ENCODE data around the gene KRTAP17-1.
"Not testable (repeated sequence)": the region's sequence is repeated elsewhere in the genome, so short reads cannot be mapped to it uniquely, and the experiment has no call there.

The KRTAP17-1 gene

DNA sequence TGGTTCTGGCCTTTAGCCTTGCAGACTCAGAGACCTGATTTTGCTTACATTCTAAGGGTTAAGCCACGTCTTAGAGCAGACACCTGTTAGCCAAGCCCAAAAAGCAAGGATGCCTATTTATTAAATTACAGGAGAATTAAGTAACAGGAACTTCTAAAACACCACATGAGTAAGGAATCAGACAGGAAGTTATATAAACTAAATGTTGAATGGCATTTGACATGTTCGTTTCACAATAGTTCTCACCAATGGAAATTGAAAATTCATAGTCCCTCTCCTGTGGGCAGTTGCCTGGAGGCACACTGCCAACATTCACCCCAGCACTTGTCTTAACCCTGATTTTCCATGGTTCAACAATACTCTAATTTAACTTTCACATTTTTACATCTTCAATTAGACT, 31.0 kb downstream of the KRTAP17-1 start:
- no peak for TF ChIP-seq POLR2AphosphoS5 (IDR thresholded peaks at IDR 0.05; ENCODE audit: low read depth, low read length)

DNA sequence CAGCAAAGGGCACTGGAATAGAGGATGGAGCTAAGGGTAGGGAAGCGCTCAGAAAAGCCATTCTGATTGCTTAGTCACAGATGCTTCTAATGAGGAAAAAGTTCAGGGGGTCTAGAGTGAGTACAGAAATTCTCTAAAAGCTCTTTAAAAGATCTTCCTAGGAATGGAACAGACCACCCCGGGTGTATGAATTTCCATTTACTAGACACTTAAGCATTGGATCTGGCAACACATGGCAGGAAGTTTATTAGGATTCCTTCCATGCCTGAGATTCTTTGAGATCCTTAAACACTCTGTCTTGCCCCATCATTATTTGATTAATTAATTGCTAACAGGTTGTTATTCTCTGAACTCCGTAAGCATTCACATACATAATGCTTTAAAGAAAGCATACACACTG, 31.5 kb downstream of the KRTAP17-1 start:
- TF ChIP-seq POLR2AphosphoS5 (IDR thresholded peaks at IDR 0.05; ENCODE audit: low read depth, low read length) (no peak), TAF1 (IDR thresholded peaks at IDR 0.05; ENCODE audit: borderline replicate concordance, insufficient read depth, low read length) (no peak), FOXP2 (optimal IDR thresholded peaks at IDR 0.05; ENCODE audit: borderline replicate concordance, extremely low read depth, extremely low read length, insufficient read depth) (no peak), SIN3A (IDR thresholded peaks at IDR 0.05; ENCODE audit: borderline replicate concordance, insufficient read depth, low read length) (no peak)
- TF ChIP-seq, protein P1, sequence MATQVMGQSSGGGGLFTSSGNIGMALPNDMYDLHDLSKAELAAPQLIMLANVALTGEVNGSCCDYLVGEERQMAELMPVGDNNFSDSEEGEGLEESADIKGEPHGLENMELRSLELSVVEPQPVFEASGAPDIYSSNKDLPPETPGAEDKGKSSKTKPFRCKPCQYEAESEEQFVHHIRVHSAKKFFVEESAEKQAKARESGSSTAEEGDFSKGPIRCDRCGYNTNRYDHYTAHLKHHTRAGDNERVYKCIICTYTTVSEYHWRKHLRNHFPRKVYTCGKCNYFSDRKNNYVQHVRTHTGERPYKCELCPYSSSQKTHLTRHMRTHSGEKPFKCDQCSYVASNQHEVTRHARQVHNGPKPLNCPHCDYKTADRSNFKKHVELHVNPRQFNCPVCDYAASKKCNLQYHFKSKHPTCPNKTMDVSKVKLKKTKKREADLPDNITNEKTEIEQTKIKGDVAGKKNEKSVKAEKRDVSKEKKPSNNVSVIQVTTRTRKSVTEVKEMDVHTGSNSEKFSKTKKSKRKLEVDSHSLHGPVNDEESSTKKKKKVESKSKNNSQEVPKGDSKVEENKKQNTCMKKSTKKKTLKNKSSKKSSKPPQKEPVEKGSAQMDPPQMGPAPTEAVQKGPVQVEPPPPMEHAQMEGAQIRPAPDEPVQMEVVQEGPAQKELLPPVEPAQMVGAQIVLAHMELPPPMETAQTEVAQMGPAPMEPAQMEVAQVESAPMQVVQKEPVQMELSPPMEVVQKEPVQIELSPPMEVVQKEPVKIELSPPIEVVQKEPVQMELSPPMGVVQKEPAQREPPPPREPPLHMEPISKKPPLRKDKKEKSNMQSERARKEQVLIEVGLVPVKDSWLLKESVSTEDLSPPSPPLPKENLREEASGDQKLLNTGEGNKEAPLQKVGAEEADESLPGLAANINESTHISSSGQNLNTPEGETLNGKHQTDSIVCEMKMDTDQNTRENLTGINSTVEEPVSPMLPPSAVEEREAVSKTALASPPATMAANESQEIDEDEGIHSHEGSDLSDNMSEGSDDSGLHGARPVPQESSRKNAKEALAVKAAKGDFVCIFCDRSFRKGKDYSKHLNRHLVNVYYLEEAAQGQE (IDR thresholded peaks at IDR 0.05; ENCODE audit: insufficient read depth in 1 of 2, low read depth in 2 of 2, low read length in 2 of 2) = no peak

DNA sequence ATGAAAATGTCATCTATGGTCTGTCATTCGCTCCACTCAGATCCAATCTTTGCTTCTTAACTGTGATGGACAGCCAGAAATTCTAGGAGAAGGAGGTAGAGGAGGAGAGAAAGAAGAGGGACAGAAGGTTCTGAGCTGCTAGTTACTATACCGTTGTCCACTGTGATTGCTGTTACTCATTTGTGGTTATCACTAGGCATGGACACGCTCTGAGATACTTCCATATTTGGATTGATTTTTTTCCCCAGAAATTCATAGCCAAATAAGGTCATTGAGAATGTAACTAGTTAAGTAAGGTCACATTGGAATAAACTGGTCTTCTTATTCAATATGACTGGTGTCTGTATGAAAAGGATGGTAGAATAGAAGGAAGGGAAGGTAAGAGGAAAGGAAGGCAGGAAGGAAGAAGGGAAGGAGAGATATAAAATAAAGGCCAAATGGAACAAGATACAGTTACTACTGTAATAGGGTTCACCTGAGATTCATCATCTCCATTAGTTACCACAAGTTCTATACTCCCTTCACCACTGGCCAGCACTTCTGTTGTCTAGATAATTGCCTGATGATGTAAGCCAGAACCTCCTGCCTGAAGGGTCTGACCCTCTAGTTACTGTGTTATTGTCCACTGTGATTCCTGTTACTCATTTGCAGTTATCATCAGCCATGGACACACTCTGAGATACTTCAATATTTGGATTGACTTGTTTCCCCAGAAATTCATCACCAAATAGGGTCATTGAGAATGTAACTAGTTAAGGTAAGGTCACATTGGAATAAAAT, 37.1 kb downstream of the KRTAP17-1 start:
- TF ChIP-seq TAF1 (IDR thresholded peaks at IDR 0.05; ENCODE audit: borderline replicate concordance, insufficient read depth, low read length) (no peak), FOXP2 (optimal IDR thresholded peaks at IDR 0.05; ENCODE audit: borderline replicate concordance, extremely low read depth, extremely low read length, insufficient read depth) (no peak), SIN3A (IDR thresholded peaks at IDR 0.05; ENCODE audit: borderline replicate concordance, insufficient read depth, low read length) (no peak), POLR2AphosphoS5 (IDR thresholded peaks at IDR 0.05; ENCODE audit: low read depth, low read length) (no peak)
- TF ChIP-seq, protein P1 (IDR thresholded peaks at IDR 0.05; ENCODE audit: insufficient read depth in 1 of 2, low read depth in 2 of 2, low read length in 2 of 2) = no peak

DNA sequence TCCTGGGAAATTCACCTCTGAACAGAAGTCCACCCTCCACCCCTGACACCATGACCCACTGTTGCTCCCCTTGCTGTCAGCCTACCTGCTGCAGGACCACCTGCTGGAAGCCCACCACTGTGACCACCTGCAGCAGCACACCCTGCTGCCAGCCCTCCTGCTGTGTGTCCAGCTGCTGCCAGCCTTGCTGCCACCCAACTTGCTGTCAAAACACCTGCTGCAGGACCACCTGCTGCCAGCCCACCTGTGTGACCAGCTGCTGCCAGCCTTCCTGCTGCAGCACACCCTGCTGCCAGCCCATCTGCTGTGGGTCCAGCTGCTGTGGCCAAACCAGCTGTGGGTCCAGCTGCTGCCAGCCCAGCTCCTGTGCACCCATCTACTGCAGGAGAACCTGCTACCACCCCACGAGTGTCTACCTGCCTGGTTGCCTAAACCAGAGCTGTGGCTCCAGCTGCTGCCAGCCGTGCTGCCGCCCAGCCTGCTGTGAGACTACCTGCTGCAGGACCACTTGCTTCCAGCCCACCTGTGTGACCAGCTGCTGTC, 39.8 kb downstream of the KRTAP17-1 start, which contains the start of gene KRTAP9-7:
Gene KRTAP9-7 (plus strand): TSS at position 51 of the 543 bp plus-strand sequence. CDS start 0 bp downstream, at position 51.
- TF ChIP-seq, protein P1 (IDR thresholded peaks at IDR 0.05; ENCODE audit: insufficient read depth in 1 of 2, low read depth in 2 of 2, low read length in 2 of 2) = not testable (repeated sequence)
- TF ChIP-seq FOXP2 (optimal IDR thresholded peaks at IDR 0.05; ENCODE audit: borderline replicate concordance, extremely low read depth, extremely low read length, insufficient read depth); SIN3A (IDR thresholded peaks at IDR 0.05; ENCODE audit: borderline replicate concordance, insufficient read depth, low read length): not testable (repeated sequence)

DNA sequence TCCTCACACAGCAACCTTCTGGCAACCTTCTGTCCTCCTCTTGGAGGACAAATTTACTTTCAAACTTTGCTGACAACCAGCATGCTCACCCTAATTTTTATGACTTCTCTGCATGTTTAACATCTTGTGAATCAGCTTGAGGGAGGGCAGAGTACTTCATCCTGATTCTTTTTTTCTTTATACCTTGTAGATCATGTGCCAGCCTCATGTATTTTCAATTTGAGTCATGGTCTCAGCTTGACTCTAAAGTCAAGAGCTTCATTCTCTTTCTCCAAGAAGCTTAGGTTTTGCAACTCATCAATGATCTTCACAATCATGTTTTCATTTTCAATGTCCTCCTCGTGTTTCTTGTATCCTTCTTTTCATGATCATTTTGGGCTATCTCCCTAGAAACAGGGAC, 43.7 kb downstream of the KRTAP17-1 start:
- TF ChIP-seq SIN3A (IDR thresholded peaks at IDR 0.05; ENCODE audit: borderline replicate concordance, insufficient read depth, low read length) = no peak
- TF ChIP-seq FOXP2 (optimal IDR thresholded peaks at IDR 0.05; ENCODE audit: borderline replicate concordance, extremely low read depth, extremely low read length, insufficient read depth) = no peak
- no peak for TF ChIP-seq POLR2AphosphoS5 (IDR thresholded peaks at IDR 0.05; ENCODE audit: low read depth, low read length)

DNA sequence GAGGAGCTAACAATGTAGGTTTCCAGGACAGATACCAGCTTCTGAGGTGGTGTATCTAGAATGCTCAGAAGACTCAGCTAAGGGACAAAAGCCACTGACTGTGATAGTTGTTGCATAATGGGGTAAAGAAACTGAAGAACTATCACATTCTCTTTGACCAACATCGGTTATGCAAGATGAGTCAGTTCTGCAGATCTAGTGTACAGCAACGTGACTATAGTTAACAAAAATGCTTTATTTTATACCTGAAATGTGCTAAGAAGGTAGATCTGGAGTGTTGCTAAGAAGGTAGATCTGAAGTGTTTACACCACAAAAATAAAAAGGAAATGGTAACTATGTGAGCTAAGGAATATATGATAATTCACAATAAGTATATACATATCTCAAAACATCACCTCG, 47.8 kb downstream of the KRTAP17-1 start:
- TF ChIP-seq, protein P1 (IDR thresholded peaks at IDR 0.05; ENCODE audit: insufficient read depth in 1 of 2, low read depth in 2 of 2, low read length in 2 of 2) = no peak
- no peak for TF ChIP-seq SIN3A (IDR thresholded peaks at IDR 0.05; ENCODE audit: borderline replicate concordance, insufficient read depth, low read length)
- TF ChIP-seq TAF1 (IDR thresholded peaks at IDR 0.05; ENCODE audit: borderline replicate concordance, insufficient read depth, low read length) = no peak
- TF ChIP-seq POLR2AphosphoS5 (IDR thresholded peaks at IDR 0.05; ENCODE audit: low read depth, low read length) = no peak
- TF ChIP-seq FOXP2 (optimal IDR thresholded peaks at IDR 0.05; ENCODE audit: borderline replicate concordance, extremely low read depth, extremely low read length, insufficient read depth) = no peak
